RWPE2 (cell line): ENCODE measurements around the gene PABPC1L2B.
"Not testable (repeated sequence)": the region's sequence is repeated elsewhere in the genome, so short reads cannot be mapped to it uniquely, and the experiment has no call there.

Experiments used
- ATAC-seq: fragments of 200-7000 bp; cut with Tn5 transposase; 3 replicates; pipeline ENCODE4 v1.9.1; 2021; ENCODE audit warnings: low read depth
- DNase-seq: peaks from one replicate; pipeline ENCODE4 v3.0.0-alpha.2; 2020; ENCODE audit warnings: low spot score
- H3K27ac ChIP-seq: fragments of 450-650 bp; 2 replicates; pipeline ENCODE4 v1.5.1; 2017; ENCODE audit warnings: mild to moderate bottlenecking; ENCODE audit not compliant: poor library complexity, severe bottlenecking
- H3K27me3 ChIP-seq: fragments of 250-450 bp; sonication (Bioruptor Pico); 2 replicates; pipeline ENCODE4 v1.5.1; 2021; ENCODE audit warnings: mild to moderate bottlenecking, moderate library complexity; ENCODE audit not compliant: insufficient read depth, poor library complexity, severe bottlenecking
- H3K36me3 ChIP-seq: fragments of 250-450 bp; sonication (Bioruptor Pico); 2 replicates; pipeline ENCODE4 v1.5.1; 2020; ENCODE audit warnings: low read depth, mild to moderate bottlenecking, moderate library complexity
- H3K4me1 ChIP-seq: fragments of 250-450 bp; sonication (Bioruptor Pico); 2 replicates; pipeline ENCODE4 v1.5.1; 2021; ENCODE audit warnings: mild to moderate bottlenecking, moderate library complexity; ENCODE audit not compliant: insufficient read depth, poor library complexity, severe bottlenecking
- H3K4me3 ChIP-seq: fragments of 250-450 bp; sonication (Bioruptor Pico); 2 replicates; pipeline ENCODE4 v1.5.1; 2021; ENCODE audit warnings: mild to moderate bottlenecking, moderate library complexity; ENCODE audit not compliant: severe bottlenecking
- H3K9me3 ChIP-seq: fragments of 250-450 bp; sonication (Bioruptor Pico); 2 replicates; pipeline ENCODE4 v1.5.1; 2021; ENCODE audit warnings: mild to moderate bottlenecking, moderate library complexity; ENCODE audit not compliant: severe bottlenecking
- TF ChIP-seq, protein P1 (sequence below): fragments of 450-650 bp; IDR thresholded peaks from one replicate; pipeline ENCODE4 v1.5.1; 2017; ENCODE audit warnings: mild to moderate bottlenecking, moderate library complexity; ENCODE audit not compliant: poor library complexity, severe bottlenecking

Gene PABPC1L2B

GRCh38 chrX:73002733-73003132 is at the start of gene PABPC1L2B:
PABPC1L2B (plus strand) TSS chrX:73002939; CDS start chrX:73003643, 704 bp downstream.
- DNase-seq = not testable (repeated sequence)

GRCh38 chrX:72959971-72960370 is 42.8 kb upstream of the PABPC1L2B start:
- not testable (repeated sequence) for H3K9me3 ChIP-seq, H3K36me3 ChIP-seq, H3K4me3 ChIP-seq, H3K27me3 ChIP-seq, ATAC-seq, H3K4me1 ChIP-seq, DNase-seq, H3K27ac ChIP-seq

More at GRCh38 chrX:73002733-73003132, at the start of gene PABPC1L2B:
- not testable (repeated sequence) for H3K9me3 ChIP-seq, H3K27me3 ChIP-seq, H3K4me1 ChIP-seq, H3K4me3 ChIP-seq, H3K27ac ChIP-seq, ATAC-seq, H3K36me3 ChIP-seq

DNA sequence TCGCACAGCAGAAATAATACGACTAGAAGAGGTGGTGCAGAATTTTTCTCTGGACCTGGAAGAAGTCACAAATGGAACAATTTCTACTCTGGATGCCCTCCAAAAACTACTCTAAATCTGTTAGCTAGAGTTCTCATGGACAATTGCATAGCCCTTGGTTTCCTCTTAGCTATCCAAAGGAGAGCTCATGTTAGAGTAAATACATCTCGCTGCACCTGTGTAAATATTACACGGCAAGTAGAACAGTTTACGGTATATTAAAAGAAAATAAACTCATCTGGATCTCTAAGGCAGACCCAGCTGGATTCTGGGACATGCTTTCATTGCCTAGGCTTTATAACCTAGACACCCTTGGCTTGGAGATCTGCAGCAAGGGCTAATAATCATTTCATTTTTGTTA is 30.9 kb upstream of the PABPC1L2B start:
- H3K36me3 ChIP-seq, H3K27me3 ChIP-seq, ATAC-seq, H3K4me1 ChIP-seq, H3K27ac ChIP-seq, H3K4me3 ChIP-seq, DNase-seq, H3K9me3 ChIP-seq: not testable (repeated sequence)

DNA sequence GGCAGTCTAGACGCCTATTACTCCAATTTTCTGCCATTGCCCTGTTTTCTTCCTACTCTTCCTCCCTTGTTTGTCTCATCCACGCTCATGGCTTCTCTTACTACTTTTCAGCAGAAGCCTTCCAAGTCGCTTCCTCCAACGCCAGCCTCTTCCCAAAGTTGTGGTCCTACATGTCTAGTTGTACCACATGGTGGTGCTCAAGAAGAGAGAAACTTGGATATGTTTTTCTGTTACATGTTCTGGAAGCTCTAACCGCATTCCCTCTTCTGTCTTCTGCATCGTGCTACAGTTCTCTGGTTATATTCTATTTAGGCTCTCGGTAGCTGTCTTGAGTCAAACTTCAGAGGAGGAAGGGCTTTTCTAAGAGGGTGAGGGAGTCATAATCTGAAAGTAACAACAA is 27.9 kb upstream of the PABPC1L2B start:
- not testable (repeated sequence) for DNase-seq, H3K27ac ChIP-seq, H3K9me3 ChIP-seq, ATAC-seq, H3K27me3 ChIP-seq, H3K4me3 ChIP-seq, H3K36me3 ChIP-seq, H3K4me1 ChIP-seq

DNA sequence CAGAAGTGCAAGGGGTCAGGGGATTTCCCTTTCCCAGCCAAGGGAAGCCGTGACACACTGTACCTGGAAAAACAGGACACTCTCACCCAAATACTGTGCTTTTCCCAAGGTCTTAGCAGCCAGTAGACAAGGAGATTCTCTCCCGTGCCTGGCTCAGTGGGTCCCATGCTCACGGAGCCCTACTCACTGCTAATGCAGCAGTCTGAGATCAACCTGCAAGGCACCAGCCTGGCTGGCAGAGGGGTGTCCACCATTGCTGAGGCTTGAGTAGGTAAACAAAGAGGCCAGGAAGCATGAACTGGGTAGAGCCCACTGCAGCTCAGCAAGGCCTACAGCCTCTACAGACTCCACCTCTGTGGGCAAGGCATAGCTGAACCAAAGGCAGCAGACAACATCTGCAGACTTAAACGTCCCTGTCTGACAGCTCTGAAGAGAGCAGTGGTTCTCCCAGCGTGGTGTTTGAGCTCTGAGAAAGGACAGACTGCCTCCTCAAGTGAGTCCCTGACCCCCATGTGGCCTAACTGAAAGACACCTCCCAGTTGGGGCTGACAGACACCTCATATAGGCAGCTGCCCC is 21.8 kb upstream of the PABPC1L2B start:
- not testable (repeated sequence) for H3K27ac ChIP-seq, H3K4me1 ChIP-seq, H3K4me3 ChIP-seq, H3K36me3 ChIP-seq, H3K27me3 ChIP-seq, DNase-seq, ATAC-seq, H3K9me3 ChIP-seq

DNA sequence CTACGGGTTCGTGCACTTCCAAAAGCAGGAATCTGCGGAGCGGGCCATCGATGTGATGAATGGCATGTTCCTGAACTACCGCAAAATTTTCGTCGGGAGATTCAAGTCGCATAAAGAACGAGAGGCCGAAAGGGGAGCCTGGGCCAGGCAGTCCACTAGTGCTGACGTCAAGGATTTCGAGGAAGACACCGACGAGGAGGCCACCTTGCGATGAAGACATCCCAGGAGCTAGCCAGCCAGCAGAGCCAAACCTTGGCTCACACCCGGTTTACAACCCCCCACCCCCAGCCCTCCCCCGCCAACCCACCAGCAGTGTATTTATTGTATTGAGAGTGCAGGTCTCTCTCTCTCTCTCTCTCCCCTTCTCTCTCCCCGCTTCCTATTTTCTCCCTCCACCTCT is 1.3 kb downstream of the PABPC1L2B start:
- H3K27me3 ChIP-seq, H3K36me3 ChIP-seq, H3K4me3 ChIP-seq, ATAC-seq, H3K4me1 ChIP-seq, H3K27ac ChIP-seq, DNase-seq, H3K9me3 ChIP-seq: not testable (repeated sequence)

- ATAC-seq (no peak), DNase-seq (no peak)
- no peaks in the 10 kb centered on the region for H3K27me3 ChIP-seq
- H3K36me3 ChIP-seq = no peaks in the 10 kb centered on the region
- TF ChIP-seq, protein P1, sequence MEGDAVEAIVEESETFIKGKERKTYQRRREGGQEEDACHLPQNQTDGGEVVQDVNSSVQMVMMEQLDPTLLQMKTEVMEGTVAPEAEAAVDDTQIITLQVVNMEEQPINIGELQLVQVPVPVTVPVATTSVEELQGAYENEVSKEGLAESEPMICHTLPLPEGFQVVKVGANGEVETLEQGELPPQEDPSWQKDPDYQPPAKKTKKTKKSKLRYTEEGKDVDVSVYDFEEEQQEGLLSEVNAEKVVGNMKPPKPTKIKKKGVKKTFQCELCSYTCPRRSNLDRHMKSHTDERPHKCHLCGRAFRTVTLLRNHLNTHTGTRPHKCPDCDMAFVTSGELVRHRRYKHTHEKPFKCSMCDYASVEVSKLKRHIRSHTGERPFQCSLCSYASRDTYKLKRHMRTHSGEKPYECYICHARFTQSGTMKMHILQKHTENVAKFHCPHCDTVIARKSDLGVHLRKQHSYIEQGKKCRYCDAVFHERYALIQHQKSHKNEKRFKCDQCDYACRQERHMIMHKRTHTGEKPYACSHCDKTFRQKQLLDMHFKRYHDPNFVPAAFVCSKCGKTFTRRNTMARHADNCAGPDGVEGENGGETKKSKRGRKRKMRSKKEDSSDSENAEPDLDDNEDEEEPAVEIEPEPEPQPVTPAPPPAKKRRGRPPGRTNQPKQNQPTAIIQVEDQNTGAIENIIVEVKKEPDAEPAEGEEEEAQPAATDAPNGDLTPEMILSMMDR = no peak
- H3K27ac ChIP-seq = no peak overlapping the region
- no peak overlapping the region for H3K4me3 ChIP-seq
- H3K4me1 ChIP-seq = no peaks in the 10 kb centered on the region
- H3K9me3 ChIP-seq = no peaks in the 10 kb centered on the region
Observed at GRCh38 chrX:73021361-73022092, 18.8 kb downstream of the PABPC1L2B start.

DNA sequence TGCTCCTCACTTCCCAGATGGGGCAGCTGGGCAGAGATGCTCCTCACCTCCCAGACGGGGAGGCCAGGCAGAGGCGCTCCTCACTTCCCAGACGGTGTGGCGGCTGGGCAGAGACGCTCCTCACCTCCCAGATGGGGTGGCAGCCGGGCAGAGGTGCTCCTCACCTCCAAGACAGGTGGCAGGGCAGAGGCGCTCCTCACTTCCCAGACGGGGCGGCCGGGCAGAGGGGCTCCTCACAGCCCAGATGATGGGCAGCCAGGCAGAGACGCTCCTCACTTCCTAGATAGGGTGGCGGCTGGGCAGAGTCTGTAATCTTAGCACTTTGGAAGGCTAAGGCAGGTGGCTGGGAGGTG is 19.3 kb downstream of the PABPC1L2B start:
- not testable (repeated sequence) for H3K27me3 ChIP-seq, H3K4me1 ChIP-seq, ATAC-seq, DNase-seq, H3K36me3 ChIP-seq, H3K9me3 ChIP-seq, H3K4me3 ChIP-seq, H3K27ac ChIP-seq
